ELF-1 (cell line): Measurements from ENCODE around the gene COA8.

Experiments
- DNase-seq: peaks from one replicate; pipeline ENCODE4 v3.0.0-alpha.2; 2016; ENCODE audit warnings: low read depth, low spot score

Gene COA8

GRCh38 chr14:103623308-103623707 is 60.5 kb downstream of the COA8 start:
- DNase-seq = no peak

- DNase-seq = peak; percentile 15
Observed at GRCh38 chr14:103623883-103624482, 61.2 kb downstream of the COA8 start.

- DNase-seq = peak; percentile 68
Observed at GRCh38 chr14:103624860-103625259, 62.1 kb downstream of the COA8 start.

GRCh38 chr14:103625356-103626095 is 62.8 kb downstream of the COA8 start:
- DNase-seq = no peak

- peak; percentile 18 for DNase-seq
Observed at GRCh38 chr14:103626146-103626850, 63.5 kb downstream of the COA8 start.

GRCh38 chr14:103627073-103628025 is 64.6 kb downstream of the COA8 start:
- DNase-seq = no peak

- DNase-seq = peak; percentile 84
Observed at GRCh38 chr14:103628221-103628683, 65.5 kb downstream of the COA8 start.

- DNase-seq = peak; percentile 77
Observed at GRCh38 chr14:103628684-103629502, 66.1 kb downstream of the COA8 start, which contains the start of gene KLC1. KLC1 (plus strand) TSS chr14:103629211; CDS start chr14:103654565, 25,354 bp downstream.

- DNase-seq = peak; percentile 46
Observed at GRCh38 chr14:103629503-103630121, 66.9 kb downstream of the COA8 start.

- no peak for DNase-seq
Observed at GRCh38 chr14:103630364-103631108, 67.8 kb downstream of the COA8 start.

GRCh38 chr14:103633391-103633790 is 70.6 kb downstream of the COA8 start:
- no peak for DNase-seq

GRCh38 chr14:103634156-103634555 is 71.4 kb downstream of the COA8 start:
- no peak for DNase-seq

- no peak for DNase-seq
Observed at GRCh38 chr14:103638594-103638993, 75.8 kb downstream of the COA8 start.
